Activated CD8-positive, alpha-beta memory T cell treated with anti-CD3 and anti-CD28 coated beads for 1 hour (primary cell): ENCODE results near the gene MRPL44.

Experiments
- DNase-seq, 2 donors: peaks; one replicate each; pipeline ENCODE4 v3.0.0-alpha.2; 2020; ENCODE audit warnings: low read depth in 1 of 2; ENCODE audit errors: extremely low read depth in 1 of 2

MRPL44 gene

DNA sequence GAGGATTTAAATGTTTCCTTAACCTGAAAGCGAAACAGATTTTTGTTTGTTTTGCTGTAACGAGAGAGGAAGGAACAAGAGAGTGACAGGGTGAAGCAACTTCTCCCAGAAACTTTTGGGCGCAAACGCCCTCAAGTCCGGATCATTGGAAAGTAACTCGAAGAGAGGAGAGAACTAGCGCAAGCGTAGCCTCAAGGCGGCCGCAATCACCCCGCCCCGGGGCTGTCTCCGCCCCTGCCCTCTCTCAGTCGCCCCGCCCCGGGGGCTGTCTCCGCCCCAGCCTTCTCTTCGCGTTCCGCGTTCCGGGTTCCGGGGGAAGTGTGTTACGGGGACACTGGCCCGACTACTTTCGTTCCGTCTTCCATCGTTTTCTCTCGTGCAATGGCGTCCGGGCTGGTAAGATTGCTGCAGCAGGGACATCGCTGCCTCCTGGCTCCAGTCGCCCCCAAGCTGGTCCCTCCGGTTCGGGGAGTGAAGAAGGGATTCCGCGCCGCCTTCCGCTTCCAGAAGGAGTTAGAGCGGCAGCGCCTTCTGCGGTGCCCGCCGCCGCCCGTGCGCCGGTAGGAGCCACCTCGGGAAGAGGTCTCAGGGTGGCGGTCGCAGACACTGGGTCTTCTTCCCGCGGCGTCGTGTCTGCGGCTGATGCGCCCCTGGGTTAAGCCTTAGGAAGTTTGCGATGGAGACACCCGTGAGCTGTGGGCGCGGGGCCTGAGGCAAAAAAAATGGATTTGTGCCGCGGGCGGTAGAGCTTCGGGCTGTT is at the start of gene MRPL44:
Gene MRPL44, plus strand, starts transcription at position 372 of the 760 bp plus-strand sequence. Its CDS starts 10 bp downstream, at position 382.
- peak; percentile 89 to 98 for DNase-seq

DNA sequence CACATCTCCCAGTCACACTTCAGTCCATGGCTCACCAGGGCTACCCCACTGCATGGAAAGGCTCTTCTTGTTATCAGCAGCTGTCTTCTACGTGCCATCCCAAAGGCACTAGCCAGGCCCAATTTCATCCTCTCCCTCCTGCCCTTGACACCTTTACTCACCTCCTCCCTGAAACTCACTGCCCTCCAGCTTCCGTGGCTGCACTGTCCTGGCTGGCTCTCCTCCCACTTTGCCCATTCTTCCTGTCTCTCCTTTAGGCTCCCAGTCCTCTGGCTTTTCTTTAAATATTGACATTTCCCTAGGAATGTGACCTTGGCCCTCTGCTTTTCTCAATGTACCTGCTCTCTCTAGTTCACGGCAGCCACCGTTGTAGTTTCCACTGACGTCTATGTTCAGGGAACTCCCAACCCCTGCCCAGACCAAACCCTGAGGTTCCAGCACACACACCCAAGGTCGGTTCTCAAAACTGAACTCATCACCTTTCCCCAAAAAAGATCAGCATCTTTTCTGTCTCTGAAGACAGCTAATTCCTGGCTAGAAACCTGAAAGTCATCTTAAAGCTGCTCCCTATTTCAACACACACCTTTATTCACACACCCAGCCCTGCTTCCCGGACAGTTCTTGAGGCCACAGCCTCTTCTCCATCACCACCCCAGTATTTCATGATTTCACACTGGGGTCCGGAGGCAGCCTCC is 48.8 kb upstream of the MRPL44 start:
- DNase-seq, result no peak

DNA sequence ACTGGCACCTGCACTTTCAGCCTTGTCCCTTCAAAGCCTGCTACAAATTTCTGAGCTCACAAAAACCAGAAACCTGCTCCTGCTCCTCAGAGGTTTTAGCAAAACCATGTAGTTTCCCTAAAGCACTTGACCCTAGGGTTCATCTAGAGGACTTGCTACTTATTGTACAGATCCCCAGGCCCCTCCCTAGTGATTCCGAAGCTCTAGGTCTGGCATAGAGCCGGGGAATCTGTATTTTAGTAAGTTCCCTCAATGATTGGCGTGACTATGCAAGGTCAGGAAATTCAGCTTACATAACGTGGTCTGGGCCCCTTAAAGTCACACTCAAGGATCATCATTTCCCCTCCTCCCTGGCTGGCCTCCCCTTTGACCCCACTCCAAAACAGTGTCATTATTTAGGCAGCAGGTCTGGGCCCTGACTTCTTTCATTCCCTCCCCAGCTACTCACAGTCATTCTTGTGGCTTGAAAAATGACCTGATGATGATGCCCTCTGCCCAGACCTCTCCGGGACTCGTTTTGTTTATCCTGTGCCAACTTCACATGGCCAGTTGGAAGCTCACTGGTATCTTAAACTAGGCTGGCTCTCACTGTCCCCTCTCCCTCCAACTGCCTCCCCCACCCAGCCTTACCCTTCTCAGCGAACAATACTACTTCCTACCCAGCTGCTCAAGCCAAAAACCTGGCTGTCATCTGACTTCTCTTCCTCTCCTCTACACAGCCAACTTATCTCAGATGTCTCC is 48.1 kb upstream of the MRPL44 start:
- no peak for DNase-seq

DNA sequence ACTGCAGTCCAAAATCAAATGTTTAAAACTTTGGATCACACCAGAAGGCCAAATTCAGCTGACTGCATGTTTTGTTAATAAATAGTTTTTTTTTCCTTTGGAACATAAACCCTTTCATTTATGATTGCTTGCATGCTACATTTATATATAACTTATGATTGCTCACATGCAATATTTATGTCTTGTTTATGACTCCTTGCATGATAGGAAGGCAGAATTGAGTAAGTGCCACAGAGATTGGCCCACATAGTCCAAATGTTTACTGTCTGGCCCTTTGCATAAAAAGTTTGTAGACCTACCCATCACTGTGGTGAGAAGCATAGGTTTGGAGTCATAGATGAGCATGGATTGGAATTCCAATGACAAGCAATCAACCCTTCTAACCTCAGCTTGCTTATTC is 42.9 kb upstream of the MRPL44 start:
- no peak for DNase-seq

DNA sequence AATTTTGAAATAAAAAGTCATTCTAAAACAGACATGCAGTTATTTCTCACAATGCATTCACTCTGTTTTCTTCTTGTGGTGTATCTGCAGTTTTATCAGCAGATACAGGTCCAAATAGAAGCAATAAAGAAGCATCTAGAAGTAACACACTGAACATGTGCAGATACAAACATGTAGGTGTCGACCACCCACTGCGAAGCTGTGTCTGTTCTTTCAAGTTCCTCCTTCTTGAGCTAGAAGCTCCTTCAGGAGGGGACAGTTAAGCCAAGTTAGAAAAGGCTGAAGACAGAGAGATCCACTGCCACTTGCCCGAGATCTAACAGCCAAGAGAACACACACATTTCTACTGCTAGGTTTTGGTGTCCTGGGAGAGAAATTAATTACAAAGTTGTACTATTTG is 42.2 kb upstream of the MRPL44 start:
- DNase-seq, result no peak

DNA sequence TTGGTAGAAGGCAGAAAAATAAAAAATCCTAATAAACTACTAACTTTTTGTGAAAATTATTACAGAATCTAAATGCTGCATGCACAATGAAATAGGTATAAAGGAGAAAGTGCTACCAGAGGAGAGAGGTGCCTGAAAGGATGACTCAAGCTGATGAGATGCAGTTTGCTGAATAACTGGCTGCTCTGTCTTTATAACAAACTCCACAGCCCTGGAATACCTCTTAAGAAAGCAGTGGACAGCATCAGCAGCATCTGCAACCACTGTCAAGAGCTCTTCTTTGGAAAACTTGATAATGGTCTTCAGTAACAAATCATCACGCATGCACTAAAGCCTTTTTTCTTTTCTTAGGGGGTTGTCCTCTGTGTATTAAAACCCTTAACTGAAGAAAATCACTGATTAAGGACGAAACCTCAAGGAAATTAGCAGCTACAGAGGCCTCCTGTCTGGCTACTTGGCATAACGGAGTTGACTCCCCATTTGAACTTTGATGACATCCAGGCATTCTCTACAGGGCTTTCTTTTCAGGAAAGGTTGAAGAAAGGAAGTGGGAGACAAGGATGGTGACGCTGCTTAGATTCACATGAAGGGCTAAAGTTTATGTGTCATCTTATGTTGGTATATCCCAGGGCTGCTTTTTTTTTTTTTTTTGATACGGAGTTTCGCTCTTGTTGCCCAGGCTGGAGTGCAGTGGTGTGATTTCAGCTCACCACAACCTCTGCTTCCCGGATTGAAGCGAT is 40.9 kb upstream of the MRPL44 start:
- DNase-seq, result no peak

DNA sequence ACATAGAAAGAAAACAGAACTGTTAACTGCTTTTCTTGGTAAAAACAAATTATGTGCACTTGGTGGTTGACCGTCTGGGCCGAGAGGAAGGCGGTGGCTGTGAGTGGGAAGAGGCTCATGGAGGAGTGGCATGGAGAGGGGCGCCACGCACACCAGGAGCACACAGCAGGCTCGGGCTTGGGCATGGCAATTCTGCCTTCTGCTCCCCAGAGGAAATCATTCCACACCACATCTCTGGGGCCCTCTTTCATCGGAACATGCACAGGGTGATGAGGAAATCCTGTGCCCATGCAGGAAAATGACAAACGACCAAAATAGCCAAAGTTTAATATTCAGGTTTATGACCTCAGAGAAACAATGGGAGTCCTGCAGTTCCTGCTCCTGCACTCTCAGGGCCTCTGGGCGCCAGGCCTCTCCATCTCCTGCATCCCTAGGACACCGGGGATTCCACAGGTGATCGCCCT is 38.6 kb upstream of the MRPL44 start:
- DNase-seq, result no peak

DNA sequence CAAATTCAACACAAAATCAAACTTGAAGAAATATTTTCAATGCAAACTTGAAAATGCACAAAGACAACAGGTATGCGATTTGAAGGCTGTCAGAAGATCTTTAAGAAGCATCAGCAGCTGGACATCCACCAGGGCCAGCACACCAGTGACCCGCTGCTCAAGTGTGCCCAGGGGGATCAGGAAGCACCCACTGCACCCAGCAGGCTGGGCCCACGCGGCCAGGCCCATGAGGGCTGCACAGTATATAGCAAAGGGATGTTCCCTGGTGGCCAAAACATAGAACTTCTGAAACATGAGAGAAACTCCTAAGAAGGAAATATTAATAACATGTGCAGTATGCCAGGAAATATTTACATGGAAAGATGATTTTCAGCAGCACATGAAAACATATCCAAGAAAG is 37.2 kb upstream of the MRPL44 start:
- no peak for DNase-seq

DNA sequence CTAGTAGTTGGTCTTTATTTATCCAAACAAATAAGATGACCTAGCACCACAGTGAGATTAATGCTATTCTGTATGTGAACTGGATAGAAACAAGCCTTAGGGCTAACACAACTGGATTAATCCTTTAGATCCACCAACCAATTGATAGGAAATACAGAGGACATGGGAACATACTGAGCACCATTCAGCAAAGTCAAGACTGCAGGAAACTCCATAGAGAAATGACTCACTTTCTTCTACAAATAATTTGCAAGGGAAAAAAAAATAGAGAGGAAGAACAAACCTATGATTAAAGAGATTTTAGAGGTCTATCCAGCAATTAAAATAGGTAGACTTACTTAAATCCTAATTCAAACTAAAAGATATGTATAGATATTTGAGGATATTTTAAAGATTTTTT is 36.1 kb upstream of the MRPL44 start:
- DNase-seq, result no peak

DNA sequence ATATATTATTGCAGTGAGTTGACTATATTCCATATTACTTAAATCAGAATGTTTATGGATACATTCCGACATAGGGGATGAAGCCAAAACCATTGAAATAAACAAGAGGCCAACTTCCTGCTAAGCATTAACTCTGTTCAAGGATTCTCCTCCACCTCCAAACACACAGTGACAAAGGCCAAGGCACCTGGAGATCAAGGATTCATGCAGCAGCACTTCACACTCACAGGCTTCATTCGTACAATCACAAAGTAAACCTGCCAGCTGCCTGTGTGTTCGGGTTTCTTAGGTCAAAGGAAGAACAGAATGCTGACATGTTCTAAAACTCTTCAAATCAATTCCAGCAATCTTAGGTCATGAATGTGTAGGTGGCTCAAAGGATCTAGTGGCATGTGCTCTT is 35.0 kb upstream of the MRPL44 start:
- no peak for DNase-seq

DNA sequence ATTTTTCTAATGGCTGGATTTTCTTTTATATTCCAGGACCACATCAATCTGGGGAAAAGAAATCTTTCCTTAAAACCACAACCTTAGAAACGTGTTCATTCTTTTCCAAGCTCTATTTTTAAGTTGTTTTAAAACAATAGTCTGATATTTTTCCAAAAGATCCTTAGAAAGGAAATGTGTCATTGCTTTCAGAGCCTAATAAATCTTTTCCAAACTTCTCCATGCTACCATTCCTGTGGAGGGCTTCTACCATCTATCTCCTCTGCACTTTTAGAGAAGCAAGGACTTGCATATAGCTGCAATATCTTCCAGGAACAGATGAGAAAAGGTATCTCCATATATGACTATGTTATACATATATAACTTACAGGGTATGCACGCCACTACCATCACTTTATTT is 33.3 kb upstream of the MRPL44 start:
- DNase-seq, result no peak

DNA sequence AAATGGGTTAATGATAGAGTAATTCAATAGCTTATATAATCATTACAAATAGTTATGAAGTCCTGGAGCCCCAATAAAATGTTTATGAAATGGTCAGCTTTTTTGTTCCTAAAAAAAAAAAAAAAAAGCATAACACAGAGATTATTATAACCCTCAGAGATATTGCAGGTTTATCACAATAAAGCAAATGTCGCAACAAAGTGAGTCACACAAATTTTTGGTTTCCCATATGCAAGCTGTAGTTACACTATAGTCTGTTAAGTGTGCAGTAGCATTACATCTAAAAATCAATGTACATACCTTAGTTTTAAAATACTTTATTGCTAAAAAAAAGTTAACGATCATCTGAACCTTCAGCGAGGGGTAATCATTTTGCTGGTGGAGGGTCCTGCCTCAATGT is 32.2 kb upstream of the MRPL44 start:
- DNase-seq, result no peak

DNA sequence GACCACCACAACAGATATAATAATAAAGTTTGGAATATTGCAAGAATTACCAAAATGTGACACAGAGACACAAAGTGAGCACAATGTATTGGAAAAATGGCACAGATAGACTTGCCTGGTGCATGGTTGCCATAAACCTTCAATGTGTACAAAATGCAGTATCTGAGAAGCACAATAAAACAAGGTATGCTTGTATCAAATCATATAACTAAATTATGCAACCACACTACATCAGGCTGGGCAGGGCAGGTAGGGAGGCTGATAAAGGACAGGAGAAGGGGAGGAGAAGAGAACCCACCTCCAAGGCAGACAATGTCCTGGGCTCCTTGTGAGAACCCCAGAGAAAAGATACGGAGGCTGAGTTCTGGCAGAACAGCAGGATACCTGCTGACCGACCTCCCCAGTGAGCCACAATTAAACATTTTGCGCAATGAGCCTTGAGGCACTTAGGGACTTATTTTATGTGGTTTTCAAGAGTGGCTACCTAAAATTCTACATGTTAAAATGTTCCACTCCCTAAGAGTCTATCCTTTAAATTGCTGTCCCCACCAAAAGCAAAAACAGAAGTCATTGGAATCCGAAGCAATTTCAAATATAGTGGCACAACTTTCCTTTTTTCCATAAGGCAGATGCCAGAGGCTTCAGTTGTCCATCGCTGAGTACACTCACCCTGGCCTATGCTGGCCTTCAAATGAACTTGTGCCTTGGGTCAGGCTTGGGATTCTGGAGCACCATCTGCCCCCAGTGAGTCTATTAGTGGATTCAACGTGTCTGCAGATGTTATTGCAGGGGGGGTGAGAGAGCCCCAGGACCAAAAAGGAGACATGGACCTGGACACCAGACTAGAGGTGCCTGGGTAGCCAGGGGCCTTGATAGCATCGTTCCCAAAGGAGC is 28.9 kb upstream of the MRPL44 start:
- no peak for DNase-seq

DNA sequence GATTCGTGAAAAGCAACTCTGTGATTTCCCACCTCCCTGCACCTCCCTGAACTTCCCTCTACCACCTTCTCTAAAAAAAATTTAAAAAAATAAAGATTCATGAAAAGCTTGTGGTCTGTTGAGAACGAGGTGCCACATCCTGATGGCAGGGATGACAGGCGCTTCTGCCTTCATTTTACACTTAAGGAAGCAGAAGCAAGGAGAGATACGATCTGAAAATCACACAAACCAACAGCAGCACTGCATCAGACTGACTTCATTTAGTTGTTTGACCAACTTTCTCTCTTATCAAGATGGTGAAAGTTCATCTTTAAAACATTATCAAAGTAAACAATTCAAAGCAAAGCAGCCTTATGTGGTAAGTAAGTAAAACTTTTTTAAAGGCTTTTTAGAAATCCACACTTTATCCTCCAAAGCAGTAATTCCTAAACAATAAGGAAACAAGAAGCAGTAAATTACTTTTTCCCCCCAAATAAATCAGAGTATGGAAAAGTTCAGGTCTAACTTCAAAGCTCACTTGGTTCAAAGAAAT is 27.6 kb upstream of the MRPL44 start:
- DNase-seq, result no peak

DNA sequence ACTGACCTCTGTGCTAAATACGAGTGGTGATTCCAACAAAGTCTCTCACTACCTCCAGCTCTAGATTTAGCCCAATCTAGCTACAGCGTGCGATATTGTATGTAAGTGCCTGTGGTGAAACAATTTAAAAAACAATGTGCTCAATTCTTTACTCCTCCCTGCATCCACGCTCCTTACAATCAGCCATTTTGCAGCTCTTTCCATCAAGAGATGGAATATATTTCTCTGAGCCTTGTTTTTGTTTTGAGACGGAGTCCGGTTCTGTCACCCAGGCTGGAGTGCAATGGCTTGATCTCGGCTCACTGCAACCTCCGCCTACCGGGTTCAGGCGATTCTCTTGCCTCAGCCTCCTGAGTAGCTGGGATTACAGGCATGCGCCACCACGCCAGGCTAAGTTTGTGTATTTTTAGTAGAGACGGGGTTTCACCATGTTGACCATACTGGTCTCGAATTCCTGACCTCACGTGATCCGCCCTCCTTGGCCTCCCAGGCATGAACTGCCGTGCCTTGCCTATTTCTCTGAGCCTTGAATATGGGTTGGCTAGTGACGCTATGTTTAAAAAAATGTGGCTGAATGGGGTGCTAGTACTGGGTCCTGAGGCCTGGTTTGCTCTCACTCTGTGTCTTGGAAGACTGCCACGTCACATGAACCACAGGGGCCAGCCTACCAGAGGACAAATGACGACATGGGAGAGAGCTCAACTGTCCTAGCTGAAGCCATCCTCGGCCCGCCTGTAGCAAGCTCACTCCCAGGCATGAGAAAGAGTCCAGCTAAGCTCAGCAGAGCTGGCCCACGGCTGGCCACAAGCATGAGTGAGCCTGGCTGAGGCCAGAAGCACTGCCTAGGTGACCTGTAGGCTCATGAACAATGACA is 26.9 kb upstream of the MRPL44 start:
- no peak for DNase-seq

DNA sequence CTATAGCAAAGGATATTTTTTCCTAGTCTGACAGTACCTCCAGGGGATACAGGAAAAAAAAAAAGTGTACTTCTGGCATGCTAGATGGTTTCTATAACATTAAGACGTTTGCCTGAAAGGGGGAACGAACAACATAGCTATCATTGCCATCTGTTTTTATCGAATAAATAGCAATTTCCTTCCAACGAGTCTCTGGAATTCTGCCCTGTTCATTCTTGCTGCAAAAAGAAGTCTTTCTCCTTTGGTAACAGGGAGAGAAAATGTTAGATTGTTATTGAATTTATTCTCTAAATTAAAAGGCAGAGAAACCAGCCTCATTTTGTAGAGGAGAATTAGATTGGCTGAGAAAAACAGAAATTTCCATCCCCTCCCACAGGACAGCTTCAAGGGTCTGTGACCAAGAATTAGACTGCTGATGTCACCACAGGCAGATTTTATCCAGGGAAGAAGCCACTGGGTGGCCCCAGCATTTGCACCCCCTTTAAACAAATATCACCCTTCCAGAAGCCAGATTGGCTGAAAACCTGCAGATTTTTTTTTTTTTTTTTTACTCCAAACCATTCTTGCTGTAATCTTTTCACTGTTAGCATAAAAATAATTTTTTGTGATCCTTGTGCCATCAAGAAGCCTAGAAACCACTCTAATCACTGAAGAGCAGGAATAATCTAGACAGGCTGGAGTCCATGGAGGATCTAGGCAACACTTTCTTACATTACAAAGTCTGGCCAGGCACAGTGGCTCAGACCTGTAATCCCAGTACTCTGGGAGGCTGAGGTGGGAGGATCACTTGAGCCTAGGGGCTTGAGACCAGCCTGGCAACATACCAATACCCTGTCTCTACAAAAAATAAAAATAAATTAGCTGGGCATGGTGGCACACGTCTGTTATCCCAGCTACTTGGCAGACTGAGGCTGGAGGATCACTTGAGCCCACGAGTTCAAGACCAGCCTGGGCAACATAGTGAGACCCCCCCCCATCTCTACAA is 24.2 kb upstream of the MRPL44 start:
- no peak for DNase-seq

DNA sequence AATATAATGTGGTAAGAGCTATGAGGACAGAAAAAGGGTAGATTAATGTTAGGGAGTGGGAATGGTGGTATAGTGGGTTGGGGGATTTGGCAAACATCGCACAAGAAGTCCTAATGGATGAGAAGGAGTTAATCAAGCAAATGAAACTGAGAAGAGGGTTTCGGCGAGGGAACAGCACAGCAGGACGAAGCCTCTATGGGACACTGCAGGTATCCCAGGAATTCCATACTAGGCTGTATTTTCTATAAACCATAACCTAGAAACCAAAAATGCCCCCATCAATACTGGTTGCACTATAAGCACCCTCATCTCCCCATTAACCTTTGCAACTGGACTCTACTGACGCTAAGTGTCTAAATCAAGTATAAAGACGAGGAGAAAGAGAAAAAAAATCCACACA is 22.4 kb upstream of the MRPL44 start:
- DNase-seq, result no peak
